ENCODE results near the gene HLA-E.
A peak's percentile ranks its signal among the peaks of the same experiment; 100 is the strongest.
"Not testable (repeated sequence)": the region's sequence is repeated elsewhere in the genome, so short reads cannot be mapped to it uniquely, and the experiment has no call there.

Gene HLA-E

GRCh38 chr6:30481211-30481964 is 7.9 kb upstream of the HLA-E start:
- no peak for DNase-seq

- DNase-seq, result peak; percentile 92
Measured at GRCh38 chr6:30481965-30482644, 7.2 kb upstream of the HLA-E start.

- DNase-seq, result no peak
Measured at GRCh38 chr6:30483677-30484279, 5.5 kb upstream of the HLA-E start.

GRCh38 chr6:30485236-30485635 is 4.1 kb upstream of the HLA-E start:
- DNase-seq, result no peak

GRCh38 chr6:30487926-30488325 is 1.4 kb upstream of the HLA-E start:
- no peak for DNase-seq

GRCh38 chr6:30488697-30489080 is 620 bp upstream of the HLA-E start:
- not testable (repeated sequence) for DNase-seq

GRCh38 chr6:30490026-30490876 is 942 bp downstream of the HLA-E start:
- peak; percentile 92 for DNase-seq

GRCh38 chr6:30491291-30491953 is 2.1 kb downstream of the HLA-E start:
- not testable (repeated sequence) for DNase-seq

GRCh38 chr6:30491991-30492952 is 3.0 kb downstream of the HLA-E start:
- DNase-seq, result no peak

GRCh38 chr6:30493643-30494250 is 4.4 kb downstream of the HLA-E start:
- DNase-seq, result peak; percentile 82

- DNase-seq, result no peak
Measured at GRCh38 chr6:30494291-30494861, 5.1 kb downstream of the HLA-E start.

GRCh38 chr6:30495060-30495459 is 5.8 kb downstream of the HLA-E start:
- DNase-seq, result not testable (repeated sequence)

- no peak for DNase-seq
Measured at GRCh38 chr6:30495993-30496392, 6.7 kb downstream of the HLA-E start.

- not testable (repeated sequence) for DNase-seq
Measured at GRCh38 chr6:30497261-30497599, 7.9 kb downstream of the HLA-E start.

GRCh38 chr6:30497714-30498113 is 8.4 kb downstream of the HLA-E start:
- no peak for DNase-seq

- not testable (repeated sequence) for DNase-seq
Measured at GRCh38 chr6:30498705-30499104, 9.4 kb downstream of the HLA-E start.

- DNase-seq, result no peak
Measured at GRCh38 chr6:30500421-30501355, 11.4 kb downstream of the HLA-E start.

GRCh38 chr6:30507849-30508827 is 18.8 kb downstream of the HLA-E start:
- no peak for DNase-seq

All from activated CD8-positive, alpha-beta memory T cell treated with anti-CD3 and anti-CD28 coated beads for 24 hours (primary cell).